SK-N-SH treated with all-trans-retinoic acid at 6 μM for 48 hours (cell line): ENCODE data around the gene MT2A.
"Not testable (repeated sequence)": the region's sequence is repeated elsewhere in the genome, so short reads cannot be mapped to it uniquely, and the experiment has no call there.

Source experiments
- ATAC-seq: fragments of 200-7000 bp; cut with Tn5 transposase; 3 replicates; pipeline ENCODE4 v1.9.1; 2020; ENCODE audit warnings: mild to moderate bottlenecking, moderate library complexity
- ARNTL ChIP-seq: fragments of 450-650 bp; formaldehyde crosslinking; IDR thresholded peaks from 2 replicates; pipeline ENCODE4 v1.5.0; 2020; ENCODE audit warnings: low read depth, mild to moderate bottlenecking, moderate library complexity, borderline replicate concordance
- BACH2 ChIP-seq: fragments of 250-450 bp; sonication (Bioruptor Pico); IDR thresholded peaks from 2 replicates; pipeline ENCODE4 v1.9.0; 2021; ENCODE audit warnings: mild to moderate bottlenecking, borderline replicate concordance
- CREB5 ChIP-seq: fragments of 250-450 bp; sonication (Bioruptor Pico); IDR thresholded peaks from 2 replicates; pipeline ENCODE4 v1.5.1; 2020; ENCODE audit warnings: low read depth, mild to moderate bottlenecking, moderate library complexity
- ESRRG ChIP-seq: fragments of 250-450 bp; sonication (Bioruptor Pico); IDR thresholded peaks from 2 replicates; pipeline ENCODE4 v1.6.1; 2021; ENCODE audit warnings: mild to moderate bottlenecking
- GLIS3 ChIP-seq: fragments of 250-450 bp; sonication (Bioruptor Pico); IDR thresholded peaks from 2 replicates; pipeline ENCODE4 v1.5.0; 2020; ENCODE audit warnings: mild to moderate bottlenecking, moderate library complexity
- OSR1 ChIP-seq: fragments of 250-450 bp; sonication (Bioruptor Pico); IDR thresholded peaks from 2 replicates; pipeline ENCODE4 v1.8.0; 2022; ENCODE audit warnings: moderate library complexity, mild to moderate bottlenecking, inconsistent platforms
- PATZ1 ChIP-seq: fragments of 250-450 bp; sonication (Bioruptor Pico); IDR thresholded peaks from 2 replicates; pipeline ENCODE4 v1.8.0; 2020; ENCODE audit warnings: mild to moderate bottlenecking, moderate library complexity, borderline replicate concordance
- POU6F1 ChIP-seq: fragments of 250-450 bp; sonication (Bioruptor Pico); IDR thresholded peaks from 2 replicates; pipeline ENCODE4 v1.8.0; 2021; ENCODE audit warnings: low read depth, mild to moderate bottlenecking, moderate library complexity, borderline replicate concordance
- PPARA ChIP-seq: fragments of 250-450 bp; sonication (Bioruptor Pico); IDR thresholded peaks from 2 replicates; pipeline ENCODE4 v1.5.0; 2020; ENCODE audit warnings: mild to moderate bottlenecking, borderline replicate concordance
- RARB ChIP-seq: fragments of 250-450 bp; sonication (Bioruptor Pico); IDR thresholded peaks from 2 replicates; pipeline ENCODE4 v1.8.0; 2021; ENCODE audit warnings: mild to moderate bottlenecking, moderate library complexity
- SNAI2 ChIP-seq: fragments of 250-450 bp; sonication (Bioruptor Pico); IDR thresholded peaks from 2 replicates; pipeline ENCODE4 v1.5.0; 2020; ENCODE audit warnings: mild to moderate bottlenecking, moderate library complexity
- TCF4 ChIP-seq: fragments of 250-450 bp; sonication (Bioruptor Pico); IDR thresholded peaks from 2 replicates; pipeline ENCODE4 v1.8.0; 2021; ENCODE audit warnings: mild to moderate bottlenecking, moderate library complexity, borderline replicate concordance
- TOX ChIP-seq: fragments of 250-450 bp; sonication (Bioruptor Pico); IDR thresholded peaks from 2 replicates; pipeline ENCODE4 v1.8.0; 2021; ENCODE audit warnings: mild to moderate bottlenecking, moderate library complexity, borderline replicate concordance
- TSHZ2 ChIP-seq: fragments of 250-450 bp; sonication (Bioruptor Pico); IDR thresholded peaks from 2 replicates; pipeline ENCODE4 v1.5.0; 2020; ENCODE audit warnings: mild to moderate bottlenecking, moderate library complexity
- ZC3H10 ChIP-seq: fragments of 250-450 bp; sonication (Bioruptor Pico); IDR thresholded peaks from 2 replicates; pipeline ENCODE4 v1.5.1; 2021; ENCODE audit warnings: mild to moderate bottlenecking, moderate library complexity
- ZFP30 ChIP-seq: fragments of 450-650 bp; formaldehyde crosslinking; IDR thresholded peaks from 2 replicates; pipeline ENCODE4 v1.5.0; 2022; ENCODE audit warnings: mild to moderate bottlenecking, moderate library complexity
- ZNF565 ChIP-seq: fragments of 450-650 bp; formaldehyde crosslinking; conservative IDR thresholded peaks from 2 replicates; pipeline ENCODE4 v1.5.0; 2020; ENCODE audit warnings: low read depth, mild to moderate bottlenecking, moderate library complexity
- ZNF70 ChIP-seq: fragments of 450-650 bp; formaldehyde crosslinking; IDR thresholded peaks from 2 replicates; pipeline ENCODE4 v1.5.0; 2020; ENCODE audit warnings: mild to moderate bottlenecking, moderate library complexity
- ZNF8 ChIP-seq: fragments of 450-650 bp; formaldehyde crosslinking; IDR thresholded peaks from 2 replicates; pipeline ENCODE4 v1.5.0; 2020; ENCODE audit warnings: mild to moderate bottlenecking, moderate library complexity

MT2A gene

GRCh38 chr16:56618138-56618537 is 9.8 kb downstream of the MT2A start:
- ATAC-seq, result no peak
- TF ChIP-seq CREB5 (CRISPR knock-in tag) (no peak), ARNTL (no peak), GLIS3 (CRISPR knock-in tag) (no peak), ZC3H10 (CRISPR knock-in tag) (no peak), TSHZ2 (CRISPR knock-in tag) (no peak), SNAI2 (CRISPR knock-in tag) (no peak), ZNF8 (CRISPR knock-in tag) (no peak), ZNF70 (CRISPR knock-in tag) (no peak), OSR1 (CRISPR knock-in tag) (no peak), POU6F1 (CRISPR knock-in tag) (no peak), ESRRG (CRISPR knock-in tag) (no peak), TOX (no peak), ZNF565 (CRISPR knock-in tag) (no peak), PATZ1 (no peak), ZFP30 (CRISPR knock-in tag) (no peak)

GRCh38 chr16:56620339-56620897 is 12.0 kb downstream of the MT2A start:
- no peak for ATAC-seq
- TF ChIP-seq ARNTL, result no peak

- not testable (repeated sequence) for ATAC-seq
Observed at GRCh38 chr16:56621665-56622445, 13.5 kb downstream of the MT2A start.

- ATAC-seq, result not testable (repeated sequence)
Observed at GRCh38 chr16:56623184-56623583, 14.8 kb downstream of the MT2A start.

- TF ChIP-seq PPARA (CRISPR knock-in tag) (no peak), CREB5 (CRISPR knock-in tag) (no peak), OSR1 (CRISPR knock-in tag) (no peak), TSHZ2 (CRISPR knock-in tag) (no peak), TOX (no peak), ZNF70 (CRISPR knock-in tag) (no peak), TCF4 (CRISPR knock-in tag) (no peak), GLIS3 (CRISPR knock-in tag) (no peak), BACH2 (no peak), ZNF565 (CRISPR knock-in tag) (no peak), ZC3H10 (CRISPR knock-in tag) (no peak), RARB (CRISPR knock-in tag) (no peak)
- TF ChIP-seq, all 23 proteins: peak for 0
- ATAC-seq, result no peak
Observed at GRCh38 chr16:56623637-56624036, 15.3 kb downstream of the MT2A start.
